ENCODE measurements around the gene RAMP1.

RAMP1 gene

GRCh38 chr2:237907144-237907543 is 47.7 kb downstream of the RAMP1 start:
- Histone ChIP-seq H3K9me3 (ENCODE audit: insufficient read depth, low read length) (peaks cover 11% of the 10 kb centered on the region), H3K4me3 (ENCODE audit: insufficient read length, low read depth) (no peak overlapping the region), H3K9ac (ENCODE audit: insufficient read length, low read depth) (no peak overlapping the region), H3K4me1 (ENCODE audit: insufficient read depth, insufficient read length) (peaks cover 2% of the 10 kb centered on the region), H3K27me3 (ENCODE audit: insufficient read depth, insufficient read length) (no peaks in the 10 kb centered on the region), H3K36me3 (ENCODE audit: insufficient read depth, insufficient read length, low read length) (no peaks in the 10 kb centered on the region)
- no peak for DNase-seq (ENCODE audit: low read depth, low spot score)
- TF ChIP-seq ZNF274 (IDR thresholded peaks at IDR 0.05; ENCODE audit: low read depth, low read length) (no peak), SUZ12 (IDR thresholded peaks at IDR 0.05; ENCODE audit: extremely low read depth, insufficient read depth, insufficient read length) (no peak), YY1 (IDR thresholded peaks at IDR 0.05; ENCODE audit: insufficient read depth, insufficient read length) (no peak)

- Histone ChIP-seq H3K9ac (ENCODE audit: insufficient read length, low read depth) (no peak overlapping the region), H3K27me3 (ENCODE audit: insufficient read depth, insufficient read length) (no peaks in the 10 kb centered on the region), H3K9me3 (ENCODE audit: insufficient read depth, low read length) (peaks cover 11% of the 10 kb centered on the region), H3K36me3 (ENCODE audit: insufficient read depth, insufficient read length, low read length) (no peaks in the 10 kb centered on the region), H3K4me3 (ENCODE audit: insufficient read length, low read depth) (no peak overlapping the region), H3K4me1 (ENCODE audit: insufficient read depth, insufficient read length) (no peaks in the 10 kb centered on the region)
- no peak for DNase-seq (ENCODE audit: low read depth, low spot score)
- TF ChIP-seq ZNF274 (IDR thresholded peaks at IDR 0.05; ENCODE audit: low read depth, low read length) = no peak
- TF ChIP-seq YY1 (IDR thresholded peaks at IDR 0.05; ENCODE audit: insufficient read depth, insufficient read length) = no peak
- no peak for TF ChIP-seq SUZ12 (IDR thresholded peaks at IDR 0.05; ENCODE audit: extremely low read depth, insufficient read depth, insufficient read length)
Measured at GRCh38 chr2:237909075-237909695, 49.8 kb downstream of the RAMP1 start.

- Histone ChIP-seq H3K27me3 (ENCODE audit: insufficient read depth, insufficient read length) (no peaks in the 10 kb centered on the region), H3K9ac (ENCODE audit: insufficient read length, low read depth) (no peak overlapping the region), H3K36me3 (ENCODE audit: insufficient read depth, insufficient read length, low read length) (no peaks in the 10 kb centered on the region), H3K4me3 (ENCODE audit: insufficient read length, low read depth) (no peak overlapping the region), H3K4me1 (ENCODE audit: insufficient read depth, insufficient read length) (no peaks in the 10 kb centered on the region), H3K9me3 (ENCODE audit: insufficient read depth, low read length) (peaks cover 11% of the 10 kb centered on the region)
- TF ChIP-seq SUZ12 (IDR thresholded peaks at IDR 0.05; ENCODE audit: extremely low read depth, insufficient read depth, insufficient read length) (no peak), YY1 (IDR thresholded peaks at IDR 0.05; ENCODE audit: insufficient read depth, insufficient read length) (no peak), ZNF274 (IDR thresholded peaks at IDR 0.05; ENCODE audit: low read depth, low read length) (no peak)
- DNase-seq (ENCODE audit: low read depth, low spot score) = no peak
Measured at GRCh38 chr2:237909801-237910475, 50.5 kb downstream of the RAMP1 start.

- no peaks in the 10 kb centered on the region for H3K36me3 ChIP-seq (ENCODE audit: insufficient read depth, insufficient read length, low read length)
- DNase-seq (ENCODE audit: low read depth, low spot score) = no peak
- H3K4me1 ChIP-seq (ENCODE audit: insufficient read depth, insufficient read length) = no peaks in the 10 kb centered on the region
- TF ChIP-seq SUZ12 (IDR thresholded peaks at IDR 0.05; ENCODE audit: extremely low read depth, insufficient read depth, insufficient read length) (no peak), YY1 (IDR thresholded peaks at IDR 0.05; ENCODE audit: insufficient read depth, insufficient read length) (no peak), ZNF274 (IDR thresholded peaks at IDR 0.05; ENCODE audit: low read depth, low read length) (no peak)
- no peak overlapping the region for H3K9ac ChIP-seq (ENCODE audit: insufficient read length, low read depth)
- H3K9me3 ChIP-seq (ENCODE audit: insufficient read depth, low read length) = peaks cover 11% of the 10 kb centered on the region
- H3K27me3 ChIP-seq (ENCODE audit: insufficient read depth, insufficient read length) = no peaks in the 10 kb centered on the region
- no peak overlapping the region for H3K4me3 ChIP-seq (ENCODE audit: insufficient read length, low read depth)
Measured at GRCh38 chr2:237910576-237911362, 51.3 kb downstream of the RAMP1 start.

GRCh38 chr2:237911363-237912017 is 52.1 kb downstream of the RAMP1 start:
- Histone ChIP-seq H3K27me3 (ENCODE audit: insufficient read depth, insufficient read length) (no peaks in the 10 kb centered on the region), H3K9ac (ENCODE audit: insufficient read length, low read depth) (no peak overlapping the region), H3K9me3 (ENCODE audit: insufficient read depth, low read length) (peaks cover 11% of the 10 kb centered on the region), H3K4me1 (ENCODE audit: insufficient read depth, insufficient read length) (no peaks in the 10 kb centered on the region), H3K4me3 (ENCODE audit: insufficient read length, low read depth) (no peak overlapping the region), H3K36me3 (ENCODE audit: insufficient read depth, insufficient read length, low read length) (no peaks in the 10 kb centered on the region)
- no peak for DNase-seq (ENCODE audit: low read depth, low spot score)
- TF ChIP-seq ZNF274 (IDR thresholded peaks at IDR 0.05; ENCODE audit: low read depth, low read length) (no peak), YY1 (IDR thresholded peaks at IDR 0.05; ENCODE audit: insufficient read depth, insufficient read length) (no peak), SUZ12 (IDR thresholded peaks at IDR 0.05; ENCODE audit: extremely low read depth, insufficient read depth, insufficient read length) (no peak)

GRCh38 chr2:237912271-237913192 is 53.1 kb downstream of the RAMP1 start:
- DNase-seq (ENCODE audit: low read depth, low spot score) = no peak
- Histone ChIP-seq H3K27me3 (ENCODE audit: insufficient read depth, insufficient read length) (no peaks in the 10 kb centered on the region), H3K4me1 (ENCODE audit: insufficient read depth, insufficient read length) (no peaks in the 10 kb centered on the region), H3K9ac (ENCODE audit: insufficient read length, low read depth) (no peak overlapping the region), H3K36me3 (ENCODE audit: insufficient read depth, insufficient read length, low read length) (no peaks in the 10 kb centered on the region), H3K4me3 (ENCODE audit: insufficient read length, low read depth) (no peak overlapping the region), H3K9me3 (ENCODE audit: insufficient read depth, low read length) (peaks cover 6% of the 10 kb centered on the region)
- no peak for TF ChIP-seq ZNF274 (IDR thresholded peaks at IDR 0.05; ENCODE audit: low read depth, low read length)
- TF ChIP-seq YY1 (IDR thresholded peaks at IDR 0.05; ENCODE audit: insufficient read depth, insufficient read length) = no peak
- TF ChIP-seq SUZ12 (IDR thresholded peaks at IDR 0.05; ENCODE audit: extremely low read depth, insufficient read depth, insufficient read length) = no peak
